HCT116 (cell line): ENCODE results near the gene SEMA6B. TPM values are rescaled to one million over a fixed set of nuclear protein-coding genes. Genes with fewer than 3 reads are reported as not detected.

Experiments
- ATAC-seq: fragments of 200-7000 bp; cut with Tn5 transposase; 2 replicates; pipeline ENCODE4 v1.9.1; 2020; ENCODE audit warnings: mild to moderate bottlenecking, moderate library complexity
- BruUV-seq: library from RNA; stranded (reverse); fragments of 400-500 nt; replicated peaks from 2 replicates; lab custom pipeline; 2021; lab: Mats Ljungman, UMichigan
- CTCF ChIA-PET: fragments of 300-600 bp; sonication (Branson Sonifier 250); formaldehyde crosslinking; loops from one replicate; lab custom pipeline; 2021; ENCODE audit warnings: antibody characterized with exemption; lab: Charles Lee
- POLR2A ChIA-PET: fragments of 300-600, 350-600 bp; sonication (Branson Sonifier 250); formaldehyde crosslinking; loops from one replicate; lab custom pipeline; 2021; ENCODE audit warnings: antibody characterized with exemption; lab: Charles Lee
- RAD21 ChIA-PET, 2 experiments: fragments of 300-600 bp; sonication (Branson Sonifier 250); formaldehyde crosslinking; loops; one replicate each; lab custom pipeline; 2023; ENCODE audit warnings: low total read pairs in 2 of 2; ENCODE audit not compliant: uncharacterized antibody in 2 of 2, unreplicated experiment in 2 of 2, low non-redundant PET in 1 of 2; lab: Charles Lee
- DNase-seq: peaks from one replicate; pipeline ENCODE4 v3.0.0-alpha.2; 2010; ENCODE audit warnings: low read depth, low spot score
- H2AFZ ChIP-seq: fragments of 200-600 bp; shearing (Covaris generic), sonication (generic); 2 replicates; pipeline ENCODE4 v1.6.1; 2017; ENCODE audit warnings: low read depth, mixed run types, mixed read lengths, antibody characterized with exemption, low read length; ENCODE audit not compliant: poor library complexity, severe bottlenecking
- H3K27ac ChIP-seq: 2 replicates; pipeline ENCODE4 v1.5.1; 2012; ENCODE audit warnings: low read depth, low read length
- H3K27me3 ChIP-seq: fragments of 200-600 bp; sonication (generic); 2 replicates; pipeline ENCODE4 v1.6.1; 2016; ENCODE audit warnings: mixed run types, low read length, mixed read lengths; ENCODE audit not compliant: insufficient read depth
- H3K36me3 ChIP-seq, 2 experiments: fragments of 200-500 bp in 1 of 2; fragments of 200-600 bp in 1 of 2; sonication (Bioruptor generic) in 1 of 2; sonication (generic) in 1 of 2; 2 replicates each; pipeline versions ENCODE4 v1.5.1 to v1.6.1; 2014 to 2016; ENCODE audit warnings: low read length in 2 of 2, inconsistent platforms in 1 of 2, mixed read lengths in 1 of 2, mixed run types in 1 of 2; ENCODE audit not compliant: insufficient read depth in 2 of 2, control insufficient read depth in 1 of 2
- H3K4me1 ChIP-seq, 2 experiments: fragments of 200-600 bp in 1 of 2; sonication (generic) in 1 of 2; 2 replicates each; pipeline versions ENCODE4 v1.5.1 to v1.6.1; 2012 to 2017; ENCODE audit warnings: low read length in 2 of 2, inconsistent platforms in 1 of 2, mild to moderate bottlenecking in 1 of 2, mixed read lengths in 1 of 2, mixed run types in 1 of 2, moderate library complexity in 1 of 2; ENCODE audit not compliant: insufficient read depth in 2 of 2, control insufficient read depth in 1 of 2
- H3K4me2 ChIP-seq: fragments of 200-600 bp; sonication (generic); 2 replicates; pipeline ENCODE4 v1.6.1; 2017; ENCODE audit warnings: mixed run types, low read length, mixed read lengths
- H3K4me3 ChIP-seq, 2 experiments: fragments of 200-600 bp in 1 of 2; sonication (generic) in 1 of 2; replicated peaks in 1 of 2; 2 replicates each; pipeline ENCODE4 v1.5.1; 2011 to 2016; ENCODE audit warnings: low read length in 2 of 2, control low read depth in 1 of 2, low read depth in 1 of 2, mild to moderate bottlenecking in 1 of 2, mixed read lengths in 1 of 2, mixed run types in 1 of 2
- H3K79me2 ChIP-seq: fragments of 200-600 bp; sonication (generic); 2 replicates; pipeline ENCODE4 v1.6.1; 2017; ENCODE audit warnings: mild to moderate bottlenecking, mixed run types, low read length, moderate library complexity, mixed read lengths; ENCODE audit not compliant: insufficient read depth
- H3K9ac ChIP-seq: fragments of 200-600 bp; sonication (generic); 2 replicates; pipeline ENCODE4 v1.6.1; 2016; ENCODE audit warnings: low read length, mixed read lengths
- H3K9me2 ChIP-seq: fragments of 200-600 bp; sonication (generic), shearing (Covaris generic); 2 replicates; pipeline ENCODE4 v1.6.1; 2017; ENCODE audit warnings: mixed run types, mild to moderate bottlenecking, moderate library complexity; ENCODE audit not compliant: insufficient read depth
- H3K9me3 ChIP-seq, 2 experiments: fragments of 200-500 bp in 1 of 2; fragments of 200-600 bp in 1 of 2; sonication (Bioruptor generic) in 1 of 2; sonication (generic) in 1 of 2; 2 replicates each; pipeline ENCODE4 v1.6.1; 2014 to 2017; ENCODE audit warnings: low read length in 2 of 2, mixed read lengths in 2 of 2, inconsistent platforms in 1 of 2, low read depth in 1 of 2, mild to moderate bottlenecking in 1 of 2, mixed run types in 1 of 2, moderate library complexity in 1 of 2; ENCODE audit not compliant: control insufficient read depth in 1 of 2, insufficient read depth in 1 of 2
- H4K20me1 ChIP-seq: fragments of 200-600 bp; sonication (generic), shearing (Covaris generic); 2 replicates; pipeline ENCODE4 v1.6.1; 2017; ENCODE audit warnings: mixed run types, mild to moderate bottlenecking, moderate library complexity; ENCODE audit not compliant: insufficient read depth
- EGR1 ChIP-seq: IDR thresholded peaks from 2 replicates; pipeline ENCODE4 v1.6.1; 2012; ENCODE audit warnings: low read depth
- EZH2 ChIP-seq: fragments of 200-600 bp; sonication (generic); IDR thresholded peaks from 2 replicates; pipeline ENCODE4 v1.6.1; 2017; ENCODE audit warnings: antibody characterized with exemption, mixed run types
- FOSL1 ChIP-seq: IDR thresholded peaks from 2 replicates; pipeline ENCODE4 v1.6.1; 2012; ENCODE audit warnings: low read depth
- JUND ChIP-seq: IDR thresholded peaks from 2 replicates; pipeline ENCODE4 v1.6.1; 2012
- MAX ChIP-seq: IDR thresholded peaks from 2 replicates; pipeline ENCODE4 v1.6.1; 2012
- POLR2A ChIP-seq: IDR thresholded peaks from 2 replicates; pipeline ENCODE4 v1.7.0; 2011; ENCODE audit warnings: borderline replicate concordance; ENCODE audit not compliant: insufficient read depth, insufficient read length; ENCODE audit errors: extremely low read depth
- TCF7L2 ChIP-seq: IDR thresholded peaks from 2 replicates; pipeline ENCODE4 v1.7.0; 2011; ENCODE audit warnings: borderline replicate concordance, inconsistent platforms; ENCODE audit not compliant: insufficient read depth, insufficient read length; ENCODE audit errors: extremely low read depth
- YY1 ChIP-seq: IDR thresholded peaks from 2 replicates; pipeline ENCODE4 v1.6.1; 2011; ENCODE audit warnings: low read length, low read depth, moderate library complexity, mild to moderate bottlenecking; ENCODE audit not compliant: insufficient replicate concordance; ENCODE audit errors: extremely low read depth
- ZNF274 ChIP-seq: fragments of 200-500 bp; sonication (Bioruptor generic); IDR thresholded peaks from 2 replicates; pipeline ENCODE4 v1.6.1; 2014; ENCODE audit warnings: mild to moderate bottlenecking, low read depth, low read length, inconsistent platforms
- intact Hi-C: fragments of 100-400 bp; cut with micrococcal nuclease; formaldehyde crosslinking; loops from 2 replicates; pipeline ENCODE4 v1.10.0; 2022
- total RNA-seq: library from RNA; stranded (reverse); gene quantifications from one replicate; pipeline ENCODE4 v1.2.1, GENCODE V29; 2021; ENCODE audit not compliant: unreplicated experiment

SEMA6B gene
- total RNA-seq, 1 experiment from 2014 or later = 58.4 TPM

GRCh38 chr19:4570916-4571304 is 11.4 kb upstream of the SEMA6B start:
- H3K36me3 ChIP-seq = no peaks in the 10 kb centered on the region
- ChIA-PET CTCF (no interaction called here), RAD21 (no interaction called here), POLR2A (no interaction called here)
- H3K4me3 ChIP-seq = no peak overlapping the region
- no peak overlapping the region for H3K27ac ChIP-seq
- no TSS peak for BruUV-seq
- intact Hi-C loops = loop anchor here (10.0 kb wide), 1 partner anchor 234 kb away; no protein-coding TSS in a partner anchor
- no peak for DNase-seq
- H3K79me2 ChIP-seq = peaks cover 52% of the 10 kb centered on the region
- no peak overlapping the region for H3K4me2 ChIP-seq
- H3K4me1 ChIP-seq = peaks cover 28 to 48% of the 10 kb centered on the region in 2 experiments
- H3K9me3 ChIP-seq = no peaks in the 10 kb centered on the region
- no peak for TF ChIP-seq YY1
- TF ChIP-seq, all 23 proteins: peak for 0
- Histone ChIP-seq H3K9ac (no peak overlapping the region), H3K27me3 (no peaks in the 10 kb centered on the region), H4K20me1 (no peaks in the 10 kb centered on the region), H3K9me2 (no peaks in the 10 kb centered on the region), H2AFZ (no peak overlapping the region)
- ATAC-seq = no peak

- Histone ChIP-seq H3K4me2 (no peak overlapping the region), H3K79me2 (peaks cover 52% of the 10 kb centered on the region), H3K36me3 (no peaks in the 10 kb centered on the region), H3K27ac (no peak overlapping the region), H2AFZ (no peak overlapping the region), H4K20me1 (no peaks in the 10 kb centered on the region), H3K4me1 (peaks cover 24 to 48% of the 10 kb centered on the region in 2 experiments), H3K27me3 (no peaks in the 10 kb centered on the region), H3K9ac (no peak overlapping the region), H3K9me3 (no peaks in the 10 kb centered on the region), H3K4me3 (no peak overlapping the region), H3K9me2 (no peaks in the 10 kb centered on the region)
- ChIA-PET CTCF (no interaction called here), RAD21 (no interaction called here), POLR2A (no interaction called here)
- no peak for DNase-seq
- no peak for TF ChIP-seq POLR2A
- no peak for TF ChIP-seq TCF7L2
- TF ChIP-seq JUND = no peak
- no peak for TF ChIP-seq FOSL1
- no peak for TF ChIP-seq EZH2
- no peak for TF ChIP-seq MAX
- no peak for TF ChIP-seq ZNF274
- TF ChIP-seq EGR1 = no peak
- ATAC-seq = no peak
- no TSS peak for BruUV-seq
- intact Hi-C loops = loop anchor here (10.0 kb wide), 1 partner anchor 234 kb away; no protein-coding TSS in a partner anchor
Measured at GRCh38 chr19:4570402-4570801, 10.9 kb upstream of the SEMA6B start.
